NB4 (cell line): ENCODE measurements around the gene AGXT.

Experiments
- POLR2A ChIP-seq: IDR thresholded peaks from 2 replicates; pipeline ENCODE4 v1.6.1; 2011; ENCODE audit warnings: mild to moderate bottlenecking; ENCODE audit not compliant: insufficient read length; ENCODE audit errors: extremely low read depth
- TF ChIP-seq, protein P1 (sequence below): IDR thresholded peaks from one replicate; pipeline ENCODE4 v1.5.1; 2012; ENCODE audit warnings: low read depth, low read length

DNA sequence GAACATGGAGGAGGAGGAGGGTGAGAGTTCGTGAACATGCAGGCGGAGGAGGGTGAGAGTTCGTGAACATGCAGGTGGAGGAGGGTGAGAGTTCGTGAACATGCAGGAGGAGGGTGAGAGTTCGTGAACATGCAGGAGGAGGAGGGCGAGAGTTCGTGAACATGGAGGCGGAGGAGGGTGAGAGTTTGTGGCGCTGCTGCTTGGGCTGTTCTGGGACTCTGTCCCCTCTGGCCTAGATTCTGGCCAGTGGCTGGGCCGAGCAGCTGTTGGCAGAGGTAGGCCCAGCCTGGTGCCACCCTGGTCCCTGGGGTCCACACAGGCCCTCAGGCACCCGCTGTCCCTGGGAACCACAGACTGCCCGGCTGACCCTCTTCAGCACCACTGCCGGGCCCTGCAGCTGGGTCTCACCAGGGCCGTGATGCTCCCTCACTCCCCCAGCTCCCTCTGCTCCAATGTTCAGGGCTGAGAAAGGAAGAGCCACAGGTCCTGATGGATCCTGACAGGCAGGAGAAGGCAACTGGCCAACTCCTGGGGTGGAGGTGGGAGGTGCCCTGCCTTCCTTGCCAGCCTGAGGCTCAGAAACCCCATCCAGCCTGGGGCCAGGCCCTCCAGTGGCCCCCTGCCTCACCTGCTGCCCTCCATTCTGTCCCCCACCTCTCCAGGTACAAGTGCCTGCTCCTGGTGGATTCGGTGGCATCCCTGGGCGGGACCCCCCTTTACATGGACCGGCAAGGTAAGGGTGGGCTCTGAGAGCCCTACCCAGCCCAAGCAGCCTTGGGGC lies 3.9 kb downstream of the AGXT start:
- TF ChIP-seq, protein P1, sequence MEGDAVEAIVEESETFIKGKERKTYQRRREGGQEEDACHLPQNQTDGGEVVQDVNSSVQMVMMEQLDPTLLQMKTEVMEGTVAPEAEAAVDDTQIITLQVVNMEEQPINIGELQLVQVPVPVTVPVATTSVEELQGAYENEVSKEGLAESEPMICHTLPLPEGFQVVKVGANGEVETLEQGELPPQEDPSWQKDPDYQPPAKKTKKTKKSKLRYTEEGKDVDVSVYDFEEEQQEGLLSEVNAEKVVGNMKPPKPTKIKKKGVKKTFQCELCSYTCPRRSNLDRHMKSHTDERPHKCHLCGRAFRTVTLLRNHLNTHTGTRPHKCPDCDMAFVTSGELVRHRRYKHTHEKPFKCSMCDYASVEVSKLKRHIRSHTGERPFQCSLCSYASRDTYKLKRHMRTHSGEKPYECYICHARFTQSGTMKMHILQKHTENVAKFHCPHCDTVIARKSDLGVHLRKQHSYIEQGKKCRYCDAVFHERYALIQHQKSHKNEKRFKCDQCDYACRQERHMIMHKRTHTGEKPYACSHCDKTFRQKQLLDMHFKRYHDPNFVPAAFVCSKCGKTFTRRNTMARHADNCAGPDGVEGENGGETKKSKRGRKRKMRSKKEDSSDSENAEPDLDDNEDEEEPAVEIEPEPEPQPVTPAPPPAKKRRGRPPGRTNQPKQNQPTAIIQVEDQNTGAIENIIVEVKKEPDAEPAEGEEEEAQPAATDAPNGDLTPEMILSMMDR, result no peak
- TF ChIP-seq POLR2A, result no peak
